Parathyroid adenoma (tissue), 2 donors: ENCODE results near the gene PDE4D.

ENCODE experiments used
- H2AFZ ChIP-seq: fragments of 300-600 bp; sonication (generic); one replicate; pipeline ENCODE4 v1.7.0; 2017; ENCODE audit warnings: antibody characterized with exemption, mild to moderate bottlenecking
- H3K27ac ChIP-seq: fragments of 300-600 bp; sonication (generic); one replicate; pipeline ENCODE4 v1.7.0; 2017
- H3K27me3 ChIP-seq: fragments of 300-600 bp; sonication (generic); one replicate; pipeline ENCODE4 v1.7.0; 2017; ENCODE audit warnings: low read length; ENCODE audit not compliant: control insufficient read depth, insufficient read depth
- H3K36me3 ChIP-seq: fragments of 300-600 bp; sonication (generic); one replicate; pipeline ENCODE4 v1.7.0; 2017; ENCODE audit warnings: low read length; ENCODE audit not compliant: control insufficient read depth, insufficient read depth
- H3K4me1 ChIP-seq: fragments of 300-600 bp; sonication (generic); one replicate; pipeline ENCODE4 v1.7.0; 2017; ENCODE audit warnings: control low read depth
- H3K4me2 ChIP-seq: fragments of 300-600 bp; sonication (generic); one replicate; pipeline ENCODE4 v1.7.0; 2017; ENCODE audit warnings: low read length
- H3K4me3 ChIP-seq: fragments of 300-600 bp; sonication (generic); one replicate; pipeline ENCODE4 v1.7.0; 2017; ENCODE audit warnings: low read depth, low read length
- H3K79me2 ChIP-seq: fragments of 300-600 bp; sonication (generic); one replicate; pipeline ENCODE4 v1.7.0; 2017; ENCODE audit warnings: control low read depth
- H3K9ac ChIP-seq: fragments of 300-600 bp; sonication (generic); one replicate; pipeline ENCODE4 v1.7.0; 2017; ENCODE audit warnings: mild to moderate bottlenecking
- H3K9me3 ChIP-seq: fragments of 300-600 bp; sonication (generic); one replicate; pipeline ENCODE4 v1.7.0; 2017; ENCODE audit warnings: low read length; ENCODE audit not compliant: control insufficient read depth
- CTCF ChIP-seq: fragments of 300-600 bp; sonication (generic); IDR thresholded peaks from one replicate; pipeline ENCODE4 v1.7.0; 2017; ENCODE audit warnings: antibody characterized with exemption, mild to moderate bottlenecking
- donor health status: primary hyperparathyroidism.

Gene PDE4D

GRCh38 chr5:59770953-59771352, 122.6 kb downstream of the PDE4D start:
- Histone ChIP-seq H3K4me2 (no peak overlapping the region), H3K4me1 (no peaks in the 10 kb centered on the region), H3K27me3 (no peaks in the 10 kb centered on the region), H2AFZ (no peak overlapping the region), H3K36me3 (no peaks in the 10 kb centered on the region), H3K9ac (no peak overlapping the region), H3K79me2 (no peaks in the 10 kb centered on the region), H3K9me3 (no peaks in the 10 kb centered on the region), H3K4me3 (no peak overlapping the region), H3K27ac (no peak overlapping the region)
- TF ChIP-seq CTCF: no peak

GRCh38 chr5:59769832-59770231, 123.7 kb downstream of the PDE4D start:
- Histone ChIP-seq H3K27ac (no peak overlapping the region), H3K9ac (no peak overlapping the region), H3K27me3 (no peaks in the 10 kb centered on the region), H3K4me3 (no peak overlapping the region), H3K4me1 (no peaks in the 10 kb centered on the region), H3K4me2 (no peak overlapping the region), H2AFZ (no peak overlapping the region), H3K36me3 (no peaks in the 10 kb centered on the region), H3K9me3 (no peaks in the 10 kb centered on the region), H3K79me2 (no peaks in the 10 kb centered on the region)
- no peak for TF ChIP-seq CTCF

GRCh38 chr5:59769041-59769360, 124.5 kb downstream of the PDE4D start:
- H3K9ac ChIP-seq: no peak overlapping the region
- H3K4me1 ChIP-seq: no peaks in the 10 kb centered on the region
- H3K79me2 ChIP-seq: no peaks in the 10 kb centered on the region
- H3K27me3 ChIP-seq: no peaks in the 10 kb centered on the region
- peak overlapping the region; percentile 92 for H3K4me2 ChIP-seq
- H3K4me3 ChIP-seq: peak overlapping the region; percentile 58
- TF ChIP-seq CTCF: no peak
- no peak overlapping the region for H3K27ac ChIP-seq
- peak overlapping the region; percentile 48 for H2AFZ ChIP-seq
- H3K9me3 ChIP-seq: no peaks in the 10 kb centered on the region
- no peaks in the 10 kb centered on the region for H3K36me3 ChIP-seq

GRCh38 chr5:59768152-59769040, 125.1 kb downstream of the PDE4D start:
- H3K27me3 ChIP-seq: no peaks in the 10 kb centered on the region
- peak overlapping the region; percentile 48 for H2AFZ ChIP-seq
- H3K4me3 ChIP-seq: peak overlapping the region; percentile 58
- H3K9ac ChIP-seq: no peak overlapping the region
- H3K4me1 ChIP-seq: no peaks in the 10 kb centered on the region
- no peak for TF ChIP-seq CTCF
- H3K36me3 ChIP-seq: no peaks in the 10 kb centered on the region
- H3K27ac ChIP-seq: no peak overlapping the region
- no peaks in the 10 kb centered on the region for H3K9me3 ChIP-seq
- H3K79me2 ChIP-seq: no peaks in the 10 kb centered on the region
- peak overlapping the region; percentile 92 for H3K4me2 ChIP-seq

GRCh38 chr5:59767681-59768151, 125.8 kb downstream of the PDE4D start:
- no peaks in the 10 kb centered on the region for H3K36me3 ChIP-seq
- peak overlapping the region; percentile 92 for H3K4me2 ChIP-seq
- no peak for TF ChIP-seq CTCF
- H3K9me3 ChIP-seq: no peaks in the 10 kb centered on the region
- no peak overlapping the region for H3K4me3 ChIP-seq
- H3K79me2 ChIP-seq: no peaks in the 10 kb centered on the region
- H3K9ac ChIP-seq: no peak overlapping the region
- H3K27me3 ChIP-seq: no peaks in the 10 kb centered on the region
- H3K4me1 ChIP-seq: no peaks in the 10 kb centered on the region
- peak overlapping the region; percentile 48 for H2AFZ ChIP-seq
- H3K27ac ChIP-seq: no peak overlapping the region
